ENCODE data around the gene TWNK.

DNA sequence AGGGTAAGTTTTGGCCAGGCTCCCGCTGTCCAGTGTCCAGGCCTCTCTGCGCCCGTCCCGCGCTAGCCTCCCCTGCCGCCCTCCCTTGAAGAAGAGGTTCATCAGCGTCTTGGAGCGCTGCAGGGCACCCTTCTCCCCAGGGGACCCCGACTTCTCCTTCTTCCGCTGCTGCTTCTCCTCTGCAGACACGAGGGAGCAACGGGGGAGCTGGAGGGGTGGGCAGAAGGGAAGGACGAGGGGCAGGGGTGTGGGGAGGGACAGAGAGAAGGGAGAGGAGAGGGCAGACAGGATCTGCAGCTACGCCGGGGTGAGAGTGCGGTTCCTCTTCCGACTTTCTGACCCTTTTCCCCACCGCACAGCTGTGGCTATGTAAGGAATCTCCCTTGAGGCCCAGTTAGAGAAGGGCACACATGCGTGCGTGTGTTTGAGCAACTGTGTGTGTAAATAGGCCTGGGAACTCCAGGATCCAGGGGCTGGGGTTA, 30.8 kb downstream of the TWNK start:
- TF ChIP-seq, protein P1, sequence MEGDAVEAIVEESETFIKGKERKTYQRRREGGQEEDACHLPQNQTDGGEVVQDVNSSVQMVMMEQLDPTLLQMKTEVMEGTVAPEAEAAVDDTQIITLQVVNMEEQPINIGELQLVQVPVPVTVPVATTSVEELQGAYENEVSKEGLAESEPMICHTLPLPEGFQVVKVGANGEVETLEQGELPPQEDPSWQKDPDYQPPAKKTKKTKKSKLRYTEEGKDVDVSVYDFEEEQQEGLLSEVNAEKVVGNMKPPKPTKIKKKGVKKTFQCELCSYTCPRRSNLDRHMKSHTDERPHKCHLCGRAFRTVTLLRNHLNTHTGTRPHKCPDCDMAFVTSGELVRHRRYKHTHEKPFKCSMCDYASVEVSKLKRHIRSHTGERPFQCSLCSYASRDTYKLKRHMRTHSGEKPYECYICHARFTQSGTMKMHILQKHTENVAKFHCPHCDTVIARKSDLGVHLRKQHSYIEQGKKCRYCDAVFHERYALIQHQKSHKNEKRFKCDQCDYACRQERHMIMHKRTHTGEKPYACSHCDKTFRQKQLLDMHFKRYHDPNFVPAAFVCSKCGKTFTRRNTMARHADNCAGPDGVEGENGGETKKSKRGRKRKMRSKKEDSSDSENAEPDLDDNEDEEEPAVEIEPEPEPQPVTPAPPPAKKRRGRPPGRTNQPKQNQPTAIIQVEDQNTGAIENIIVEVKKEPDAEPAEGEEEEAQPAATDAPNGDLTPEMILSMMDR (IDR thresholded peaks at IDR 0.05 in 4 of 5, conservative IDR thresholded peaks at IDR 0.05 in 1 of 5), result no peak
- TF ChIP-seq POLR2A (IDR thresholded peaks at IDR 0.05), result no peak
